GM19328 (cell line): ENCODE measurements around the gene LAIR2.

ENCODE experiments used
- ATAC-seq: cut with Tn5 transposase; IDR thresholded peaks from one replicate; pipeline ENCODE4 v1.9.1; 2021; ENCODE audit warnings: mild to moderate bottlenecking, moderate library complexity; ENCODE audit not compliant: unreplicated experiment

The LAIR2 gene

GRCh38 chr19:54530866-54531265, 28.2 kb downstream of the LAIR2 start:
- no peak for ATAC-seq

DNA sequence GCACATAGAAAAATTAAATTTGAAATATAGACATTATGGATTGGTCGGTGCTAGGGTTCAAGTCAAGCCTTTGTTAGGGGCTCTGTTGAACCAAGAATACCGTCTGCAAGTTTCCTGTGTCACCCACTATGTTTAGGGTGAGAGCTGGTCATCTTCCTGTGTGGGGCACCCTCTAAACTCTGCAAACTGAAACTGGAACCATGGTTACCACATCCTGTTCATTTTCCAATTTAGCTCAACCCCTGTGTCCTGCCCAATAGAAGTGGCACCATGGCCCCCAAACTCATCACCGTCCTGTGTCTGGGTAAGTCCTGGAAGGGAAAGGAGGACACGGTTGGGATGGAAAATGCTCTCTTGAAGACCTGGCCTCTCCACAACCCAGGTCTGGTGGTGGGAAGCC, 29.9 kb downstream of the LAIR2 start:
- no peak for ATAC-seq

- ATAC-seq = no peak
These were observed 30.8 kb downstream of the LAIR2 start for GRCh38 chr19:54533476-54533875.

GRCh38 chr19:54534156-54534555, 31.5 kb downstream of the LAIR2 start:
- ATAC-seq = no peak

- no peak for ATAC-seq
These were observed 33.0 kb downstream of the LAIR2 start for GRCh38 chr19:54535601-54536000.

DNA sequence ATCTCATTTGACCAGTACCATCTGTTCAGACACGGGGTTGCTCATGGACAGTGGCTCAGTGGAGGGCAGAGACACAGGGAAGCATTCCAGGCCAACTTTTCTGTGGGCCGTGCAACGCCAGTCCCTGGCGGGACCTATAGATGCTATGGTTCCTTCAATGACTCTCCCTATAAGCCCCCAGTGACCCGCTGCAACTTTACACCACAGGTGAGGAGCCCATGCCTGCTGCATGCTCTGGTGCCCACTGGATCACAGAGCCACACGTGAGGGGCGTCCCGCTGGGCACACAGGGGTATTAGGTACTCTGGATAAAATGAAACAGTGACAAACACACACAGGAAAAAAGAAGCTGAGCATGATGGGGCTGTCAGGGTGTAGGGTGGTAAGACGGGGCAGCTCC, 34.3 kb downstream of the LAIR2 start:
- no peak for ATAC-seq

- no peak for ATAC-seq
These were observed 39.1 kb downstream of the LAIR2 start for GRCh38 chr19:54541712-54542111.

DNA sequence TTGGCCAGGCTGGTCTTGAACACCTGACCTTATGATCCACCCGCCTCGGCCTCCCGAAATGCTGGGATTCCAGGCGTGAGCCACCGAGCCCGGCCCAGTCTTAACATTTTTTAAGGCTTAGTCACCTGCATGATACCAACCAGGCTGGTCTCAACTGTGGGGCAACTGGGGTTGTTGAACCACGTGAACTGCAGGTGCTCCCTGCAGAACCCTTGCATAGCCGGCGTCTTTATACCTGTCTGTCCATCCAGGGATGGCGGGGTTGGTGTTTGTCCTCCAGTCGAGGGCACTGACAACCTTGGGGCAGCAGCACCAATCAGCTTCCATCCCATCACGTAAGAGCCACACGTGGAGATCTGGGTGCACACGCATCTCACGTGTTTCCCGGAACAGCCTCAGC, 46.2 kb downstream of the LAIR2 start:
- ATAC-seq = no peak

DNA sequence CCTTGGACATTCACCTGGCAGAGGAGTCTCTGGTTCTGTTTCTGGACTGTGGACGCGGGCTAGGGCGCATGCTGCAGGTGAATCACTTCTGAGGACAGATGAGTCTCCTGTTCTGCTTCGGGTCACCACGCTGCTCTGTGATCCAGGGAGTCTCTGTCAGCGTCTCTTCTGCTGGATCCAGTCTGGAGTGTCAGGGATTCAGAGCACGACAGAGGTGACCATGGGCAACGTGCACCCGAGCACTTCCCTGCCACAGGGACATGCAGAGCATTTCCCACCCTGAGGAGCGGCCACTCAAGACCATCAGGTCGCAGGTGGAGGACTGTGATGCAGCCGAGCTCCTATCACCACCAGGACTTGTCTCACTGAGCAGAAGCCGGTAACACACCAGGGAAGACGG, 46.6 kb downstream of the LAIR2 start:
- ATAC-seq = no peak

GRCh38 chr19:54551293-54551692, 48.7 kb downstream of the LAIR2 start:
- no peak for ATAC-seq

DNA sequence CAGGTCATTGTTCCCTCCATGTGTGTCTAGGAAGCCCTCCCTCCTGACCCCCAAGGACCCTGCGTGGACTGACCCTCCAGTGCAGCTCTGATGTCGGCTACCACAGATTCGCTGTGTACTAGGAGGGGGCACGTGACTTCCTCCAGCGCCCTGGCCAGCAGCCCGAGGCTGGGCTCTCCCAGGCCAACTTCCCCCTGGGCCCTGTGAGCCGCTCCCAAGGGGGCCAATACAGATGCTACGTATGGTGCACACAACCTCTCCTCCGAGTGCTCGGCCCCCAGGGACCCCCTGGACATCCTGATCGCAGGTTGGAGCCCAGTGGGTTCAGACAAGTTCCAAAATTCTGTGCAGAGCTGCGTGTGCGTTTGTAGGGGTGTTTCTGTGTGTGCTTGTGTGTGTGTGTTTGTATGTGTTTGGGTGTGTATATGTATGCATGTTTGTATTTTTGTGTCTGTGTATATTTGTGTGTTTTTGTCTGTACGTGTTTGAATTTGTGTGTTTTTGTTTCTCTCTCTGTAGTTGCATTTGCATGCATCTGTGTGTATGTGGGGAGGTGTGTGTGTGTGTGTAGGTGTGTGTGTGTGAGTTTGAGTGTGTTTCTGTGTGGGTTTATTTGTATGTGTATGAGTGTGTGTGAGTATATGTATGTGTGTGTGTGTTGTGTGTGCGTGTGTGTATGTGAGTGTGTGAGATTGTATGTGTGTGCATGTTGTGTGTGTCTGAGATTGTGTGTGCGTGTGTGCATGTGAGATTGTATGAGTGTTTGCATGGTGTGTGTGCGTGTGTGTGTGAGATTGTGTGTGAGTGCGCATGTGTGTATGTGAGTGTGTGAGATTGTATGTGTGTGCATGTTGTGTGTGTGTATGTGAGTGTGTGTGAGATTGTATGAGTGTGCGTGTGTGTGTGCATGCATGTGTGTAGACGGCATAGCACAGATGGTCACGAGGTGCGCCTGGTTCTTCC, 49.6 kb downstream of the LAIR2 start:
- ATAC-seq = no peak

DNA sequence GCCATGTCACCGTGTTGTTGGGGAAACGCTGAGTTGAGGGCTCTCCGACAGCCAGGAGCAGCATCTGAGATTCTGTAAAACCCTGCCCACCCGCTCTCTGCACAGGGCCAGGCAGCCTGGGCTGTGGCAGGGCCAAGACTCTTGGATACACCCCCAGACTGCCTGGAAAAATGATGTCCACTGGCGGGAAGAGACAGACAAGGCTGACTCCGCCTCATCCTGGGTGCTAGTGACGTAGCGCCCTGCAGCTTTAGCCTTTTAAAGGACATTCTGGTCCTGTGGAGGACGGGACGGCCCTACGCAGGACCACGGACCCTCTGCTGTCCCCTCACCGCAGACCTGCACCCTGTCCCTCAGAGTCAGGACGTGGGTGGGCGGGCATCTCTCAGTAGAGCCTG, 50.3 kb downstream of the LAIR2 start:
- no peak for ATAC-seq

- ATAC-seq = no peak
These were observed 51.4 kb downstream of the LAIR2 start for GRCh38 chr19:54554006-54554405.

GRCh38 chr19:54554896-54555295, 52.3 kb downstream of the LAIR2 start:
- no peak for ATAC-seq

DNA sequence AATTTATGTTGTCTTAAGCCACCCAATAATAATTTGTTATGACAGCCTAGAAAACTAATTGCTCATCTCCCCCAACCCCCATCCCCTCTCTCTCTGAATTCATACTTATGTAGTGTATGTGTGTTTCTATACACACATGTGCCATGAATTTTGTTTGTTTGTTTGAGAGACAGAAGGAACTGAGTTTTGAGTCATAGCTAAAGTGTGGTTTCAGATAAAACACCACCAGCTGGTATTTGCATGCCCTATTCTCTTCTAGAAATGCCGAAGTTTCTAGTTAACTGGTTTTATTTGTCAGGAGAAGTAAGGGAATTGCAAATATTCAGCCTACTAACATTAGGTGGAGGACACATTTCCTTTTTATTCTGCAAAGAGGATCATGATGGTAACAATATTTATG, 53.6 kb downstream of the LAIR2 start:
- no peak for ATAC-seq

DNA sequence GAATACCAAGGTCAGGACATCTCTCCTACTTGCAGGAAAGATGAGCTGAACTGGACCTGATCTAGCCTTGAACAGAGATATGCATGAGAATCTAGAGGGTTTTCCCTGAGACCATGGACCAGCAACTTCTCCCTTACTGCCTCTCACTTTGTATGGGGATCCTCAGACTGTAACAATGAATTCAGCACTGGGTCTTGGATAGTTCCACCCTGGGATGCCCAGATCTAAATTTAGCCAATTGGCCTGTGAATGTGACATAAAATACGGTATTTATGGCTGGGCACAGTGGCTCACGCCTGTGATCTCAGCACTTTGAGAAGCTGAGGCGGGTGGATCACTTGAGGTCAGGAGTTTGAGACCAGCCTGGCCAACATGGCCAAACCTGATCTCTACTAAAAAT, 55.7 kb downstream of the LAIR2 start:
- ATAC-seq = no peak
